CD4-positive, alpha-beta T cell (primary cell): ENCODE measurements around the gene SDS. TPM values are rescaled to one million over a fixed set of nuclear protein-coding genes. Genes with fewer than 3 reads are reported as not detected.

Source experiments
- ATAC-seq: fragments of 200-7000 bp; cut with Tn5 transposase; one replicate; pipeline ENCODE4 v1.10.0; 2022; ENCODE audit warnings: mild to moderate bottlenecking; ENCODE audit not compliant: poor library complexity
- CTCF ChIA-PET: fragments of 350-600 bp; sonication (Branson Sonifier 250); formaldehyde crosslinking; loops from one replicate; lab custom pipeline; 2021; ENCODE audit warnings: antibody characterized with exemption, inconsistent platforms; lab: Charles Lee
- POLR2A ChIA-PET: fragments of 350-600 bp; sonication (Branson Sonifier 250); formaldehyde crosslinking; loops from one replicate; lab custom pipeline; 2021; ENCODE audit warnings: antibody characterized with exemption, inconsistent platforms; lab: Charles Lee
- DNase-seq, 14 experiments: peaks; one replicate each; pipeline ENCODE4 v3.0.0-alpha.2; 2013 to 2020; ENCODE audit warnings: mixed read lengths in 2 of 14
- H3K27ac ChIP-seq, 2 donors: one replicate each; pipeline versions ENCODE4 v1.5.1 to v1.7.0; 2013; ENCODE audit warnings: low read length in 2 of 2, low read depth in 1 of 2, mild to moderate bottlenecking in 1 of 2
- H3K27me3 ChIP-seq, 2 experiments: 1 replicate in 1 of 2; 2 replicates in 1 of 2; pipeline versions ENCODE4 v1.6.1 to v1.7.0; 2013; ENCODE audit warnings: low read length in 2 of 2, control low read depth in 1 of 2, mild to moderate bottlenecking in 1 of 2, moderate library complexity in 1 of 2; ENCODE audit not compliant: insufficient read depth in 2 of 2, control insufficient read depth in 1 of 2
- H3K36me3 ChIP-seq: one replicate; pipeline ENCODE4 v1.6.1; 2013; ENCODE audit warnings: low read length, control low read depth; ENCODE audit not compliant: insufficient read depth
- H3K4me1 ChIP-seq: one replicate; pipeline ENCODE4 v1.6.1; 2013; ENCODE audit warnings: low read length, control low read depth; ENCODE audit not compliant: insufficient read depth
- H3K4me3 ChIP-seq: one replicate; pipeline ENCODE4 v1.5.1; 2013; ENCODE audit warnings: mild to moderate bottlenecking, low read length, moderate library complexity
- H3K9me3 ChIP-seq, 2 experiments: 1 replicate in 1 of 2; 2 replicates in 1 of 2; pipeline versions ENCODE4 v1.6.1 to v1.7.0; 2013; ENCODE audit warnings: low read length in 2 of 2, mild to moderate bottlenecking in 2 of 2, control low read depth in 1 of 2, moderate library complexity in 1 of 2; ENCODE audit not compliant: control insufficient read depth in 1 of 2, insufficient read depth in 1 of 2
- H3K27ac Mint-ChIP-seq: one replicate; pipeline ENCODE4 v1.8.0; 2020; ENCODE audit warnings: mixed read lengths
- H3K27me3 Mint-ChIP-seq: one replicate; pipeline ENCODE4 v1.8.0; 2021; ENCODE audit warnings: mixed read lengths
- H3K36me3 Mint-ChIP-seq: one replicate; pipeline ENCODE4 v1.8.0; 2021; ENCODE audit warnings: low read depth, mixed read lengths
- H3K4me1 Mint-ChIP-seq: one replicate; pipeline ENCODE4 v1.8.0; 2021; ENCODE audit warnings: low read depth, mixed read lengths
- H3K4me3 Mint-ChIP-seq: one replicate; pipeline ENCODE4 v1.8.0; 2020; ENCODE audit warnings: mild to moderate bottlenecking, mixed read lengths
- H3K9me3 Mint-ChIP-seq: one replicate; pipeline ENCODE4 v1.8.0; 2020; ENCODE audit warnings: mixed read lengths
- intact Hi-C, 2 experiments: fragments of 100-400 bp; cut with DNase I in 1 of 2; cut with micrococcal nuclease in 1 of 2; formaldehyde crosslinking; loops; one replicate each; pipeline versions ENCODE4 v1.15.1 to v1.9.0; 2023 to 2025; cut with DNase I, micrococcal nuclease
- total RNA-seq, 174 experiments: library from RNA in 2 of 174; stranded (reverse) in 2 of 174; gene quantifications; one replicate each; pipeline ENCODE4 v1.2.3 and lab custom pipeline; 2021 to 2026
- TF ChIP-seq, protein P1 (sequence below): fragments of 200-600 bp; IDR thresholded peaks from one replicate; pipeline ENCODE4 v1.8.0; 2022; ENCODE audit warnings: antibody characterized with exemption, mild to moderate bottlenecking

Gene SDS
- total RNA-seq, 2 experiments from 2014 or later: not detected

DNA sequence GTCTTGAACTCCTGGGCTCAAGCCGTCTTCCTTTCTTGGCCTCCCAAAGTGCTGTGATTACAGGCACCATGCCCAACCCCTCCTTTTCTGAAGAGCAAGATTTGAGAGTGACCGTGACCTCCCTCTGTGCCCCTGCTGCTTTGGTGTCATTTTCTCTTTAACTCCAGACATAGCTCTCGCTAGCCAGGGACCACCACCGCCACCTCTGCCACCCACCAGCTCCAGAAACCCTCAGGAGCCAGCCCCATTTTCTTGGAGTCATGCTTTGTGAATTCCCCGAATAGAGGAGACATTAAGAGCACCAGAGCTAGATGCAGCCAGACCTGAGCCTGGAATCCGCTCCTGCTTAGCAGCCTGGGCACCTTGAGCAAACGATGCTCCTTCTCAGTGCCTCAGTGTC, 36.6 kb upstream of the SDS start:
- no peak overlapping the region for H3K4me3 Mint-ChIP-seq
- TF ChIP-seq, protein P1, sequence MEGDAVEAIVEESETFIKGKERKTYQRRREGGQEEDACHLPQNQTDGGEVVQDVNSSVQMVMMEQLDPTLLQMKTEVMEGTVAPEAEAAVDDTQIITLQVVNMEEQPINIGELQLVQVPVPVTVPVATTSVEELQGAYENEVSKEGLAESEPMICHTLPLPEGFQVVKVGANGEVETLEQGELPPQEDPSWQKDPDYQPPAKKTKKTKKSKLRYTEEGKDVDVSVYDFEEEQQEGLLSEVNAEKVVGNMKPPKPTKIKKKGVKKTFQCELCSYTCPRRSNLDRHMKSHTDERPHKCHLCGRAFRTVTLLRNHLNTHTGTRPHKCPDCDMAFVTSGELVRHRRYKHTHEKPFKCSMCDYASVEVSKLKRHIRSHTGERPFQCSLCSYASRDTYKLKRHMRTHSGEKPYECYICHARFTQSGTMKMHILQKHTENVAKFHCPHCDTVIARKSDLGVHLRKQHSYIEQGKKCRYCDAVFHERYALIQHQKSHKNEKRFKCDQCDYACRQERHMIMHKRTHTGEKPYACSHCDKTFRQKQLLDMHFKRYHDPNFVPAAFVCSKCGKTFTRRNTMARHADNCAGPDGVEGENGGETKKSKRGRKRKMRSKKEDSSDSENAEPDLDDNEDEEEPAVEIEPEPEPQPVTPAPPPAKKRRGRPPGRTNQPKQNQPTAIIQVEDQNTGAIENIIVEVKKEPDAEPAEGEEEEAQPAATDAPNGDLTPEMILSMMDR: no peak
- DNase-seq (no peak), ATAC-seq (no peak)
- H3K27ac Mint-ChIP-seq: no peak overlapping the region
- Histone ChIP-seq H3K36me3 (no peaks in the 10 kb centered on the region), H3K27ac (no peak overlapping the region), H3K27me3 (peaks cover 0 to 8% of the 10 kb centered on the region in 2 experiments), H3K9me3 (peaks cover 0 to 4% of the 10 kb centered on the region in 2 experiments), H3K4me3 (no peak overlapping the region), H3K4me1 (no peaks in the 10 kb centered on the region)
- CTCF ChIA-PET: no interaction called here
- no peaks in the 10 kb centered on the region for H3K9me3 Mint-ChIP-seq
- peaks cover 12% of the 10 kb centered on the region for H3K27me3 Mint-ChIP-seq
- H3K36me3 Mint-ChIP-seq: no peaks in the 10 kb centered on the region
- H3K4me1 Mint-ChIP-seq: no peaks in the 10 kb centered on the region
- POLR2A ChIA-PET: no interaction called here
- intact Hi-C loops: no loop called here

DNA sequence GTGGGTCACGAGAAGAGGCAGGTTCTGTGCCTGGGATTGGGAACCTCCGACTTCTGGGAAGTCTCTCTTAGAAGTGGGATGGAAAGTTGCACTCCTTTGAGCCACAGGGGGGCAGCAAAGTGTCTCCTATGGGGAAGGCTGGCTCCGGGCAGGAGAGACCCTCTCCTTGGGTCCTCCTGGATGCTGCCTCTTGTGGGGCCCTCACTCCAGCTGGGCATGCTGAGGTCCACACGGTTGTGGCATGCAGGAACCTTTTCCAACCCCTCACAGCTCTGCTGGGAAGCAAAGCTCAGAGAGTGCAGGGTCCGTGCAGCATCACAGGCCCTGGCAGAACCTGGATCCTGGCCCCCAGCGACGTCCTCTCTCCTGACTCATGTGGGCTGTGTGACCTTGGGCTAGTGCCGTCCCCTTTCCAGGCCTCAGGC, 35.9 kb upstream of the SDS start:
- Mint-ChIP-seq H3K4me1 (no peaks in the 10 kb centered on the region), H3K36me3 (no peaks in the 10 kb centered on the region), H3K9me3 (no peaks in the 10 kb centered on the region), H3K27ac (no peak overlapping the region), H3K4me3 (no peak overlapping the region), H3K27me3 (peaks cover 6% of the 10 kb centered on the region)
- intact Hi-C loops: no loop called here
- no peaks in the 10 kb centered on the region for H3K4me1 ChIP-seq
- peaks cover 0 to 5% of the 10 kb centered on the region in 2 experiments for H3K27me3 ChIP-seq
- POLR2A ChIA-PET: no interaction called here
- ATAC-seq (no peak), DNase-seq (no peak)
- CTCF ChIA-PET: no interaction called here
- no peaks in the 10 kb centered on the region for H3K36me3 ChIP-seq
- no peak overlapping the region for H3K4me3 ChIP-seq
- H3K9me3 ChIP-seq: peaks cover 0 to 4% of the 10 kb centered on the region in 2 experiments
- TF ChIP-seq, protein P1: no peak
- H3K27ac ChIP-seq: no peak overlapping the region

DNA sequence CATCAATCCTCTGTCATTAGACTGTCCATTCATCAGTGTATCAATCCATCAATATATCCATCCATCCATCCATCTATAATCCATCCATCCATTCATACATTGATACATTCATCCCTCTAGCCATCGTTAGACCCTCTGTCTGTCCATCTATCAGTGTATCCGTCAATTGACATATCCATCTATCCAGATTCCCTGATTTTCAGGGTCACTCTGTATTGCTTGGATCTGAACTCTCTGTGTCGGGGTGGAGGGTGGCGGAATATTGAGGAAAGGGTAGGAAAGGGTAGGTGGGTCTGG, 35.6 kb upstream of the SDS start:
- H3K27me3 ChIP-seq: peaks cover 0 to 8% of the 10 kb centered on the region in 2 experiments
- POLR2A ChIA-PET: no interaction called here
- CTCF ChIA-PET: no interaction called here
- Mint-ChIP-seq H3K4me1 (no peaks in the 10 kb centered on the region), H3K9me3 (no peaks in the 10 kb centered on the region), H3K27ac (no peak overlapping the region), H3K27me3 (peaks cover 6% of the 10 kb centered on the region), H3K4me3 (no peak overlapping the region), H3K36me3 (no peaks in the 10 kb centered on the region)
- H3K4me1 ChIP-seq: no peaks in the 10 kb centered on the region
- H3K4me3 ChIP-seq: no peak overlapping the region
- no peak overlapping the region for H3K27ac ChIP-seq
- TF ChIP-seq, protein P1: no peak
- no peak for DNase-seq
- H3K36me3 ChIP-seq: no peaks in the 10 kb centered on the region
- peaks cover 0 to 4% of the 10 kb centered on the region in 2 experiments for H3K9me3 ChIP-seq
- ATAC-seq: no peak
- intact Hi-C loops: no loop called here
